H1 (cell line): ENCODE measurements around the gene RHOG. TPM values are rescaled to one million over a fixed set of nuclear protein-coding genes. Genes with fewer than 3 reads are reported as not detected.

ENCODE experiments used
- CTCF ChIA-PET: fragments of 300-600 bp; sonication (Branson Sonifier 250); formaldehyde crosslinking; loops from one replicate; lab custom pipeline; 2021; ENCODE audit not compliant: partially characterized antibody; lab: Charles Lee
- POLR2A ChIA-PET: fragments of 300-600 bp; sonication (Branson Sonifier 250); formaldehyde crosslinking; loops from one replicate; lab custom pipeline; 2021; ENCODE audit warnings: inconsistent platforms; ENCODE audit not compliant: partially characterized antibody; lab: Charles Lee
- DNase-seq, 2 experiments: peaks; one replicate each; pipeline versions ENCODE4 v3.0.0 to v3.0.0-alpha.2; 2010 to 2022; ENCODE audit warnings: low spot score in 2 of 2, low read depth in 1 of 2, mixed read lengths in 1 of 2
- FAIRE-seq: peaks from 2 replicates; lab custom pipeline; 2011; peaks lifted over from hg19 to GRCh38; lab: Jason Lieb, UNC
- H2AFZ ChIP-seq: 2 replicates; pipeline ENCODE4 v1.8.1; 2012; ENCODE audit warnings: low read length, inconsistent platforms
- H2AK5ac ChIP-seq: 2 replicates; pipeline ENCODE4 v1.6.1; 2013; ENCODE audit warnings: low read depth, low read length
- H2BK120ac ChIP-seq: replicated peaks from 2 replicates; pipeline ENCODE3; 2013; ENCODE audit warnings: low read depth, low read length, inconsistent platforms
- H2BK12ac ChIP-seq: 2 replicates; pipeline ENCODE4 v1.6.1; 2013; ENCODE audit warnings: low read depth, low read length
- H2BK15ac ChIP-seq: 2 replicates; pipeline ENCODE4 v1.6.1; 2013; ENCODE audit warnings: low read length
- H2BK20ac ChIP-seq: 2 replicates; pipeline ENCODE4 v1.6.1; 2013; ENCODE audit warnings: low read length
- H2BK5ac ChIP-seq: 2 replicates; pipeline ENCODE4 v1.6.1; 2013; ENCODE audit warnings: low read depth, low read length
- H3K14ac ChIP-seq: 2 replicates; pipeline ENCODE4 v1.6.1; 2013; ENCODE audit warnings: inconsistent platforms; ENCODE audit not compliant: insufficient read length
- H3K18ac ChIP-seq: 2 replicates; pipeline ENCODE4 v1.6.1; 2013; ENCODE audit warnings: low read length; ENCODE audit errors: extremely low read depth
- H3K23ac ChIP-seq: 2 replicates; pipeline ENCODE4 v1.6.1; 2013; ENCODE audit warnings: inconsistent platforms; ENCODE audit not compliant: insufficient read length
- H3K23me2 ChIP-seq: 2 replicates; pipeline ENCODE4 v1.6.1; 2013; ENCODE audit warnings: low read depth, low read length
- H3K27ac ChIP-seq: 2 replicates; pipeline ENCODE4 v1.6.1; 2011; ENCODE audit warnings: low read depth, low read length, inconsistent platforms
- H3K27me3 ChIP-seq, 4 experiments: replicated peaks in 1 of 4; 1 replicate in 1 of 4; 2 replicates in 3 of 4; pipeline versions ENCODE4 v1.6.1 to v1.8.1; 2011 to 2013; ENCODE audit warnings: low read length in 3 of 4, mild to moderate bottlenecking in 3 of 4, inconsistent platforms in 2 of 4, mixed read lengths in 2 of 4, moderate library complexity in 1 of 4; ENCODE audit not compliant: control insufficient read depth in 3 of 4, insufficient read depth in 3 of 4; ENCODE audit errors: extremely low read depth in 1 of 4
- H3K36me3 ChIP-seq, 4 experiments: 2 replicates each; pipeline versions ENCODE4 v1.6.1 to v1.8.1; 2011 to 2013; ENCODE audit warnings: mild to moderate bottlenecking in 4 of 4, low read length in 3 of 4, moderate library complexity in 2 of 4, control low read depth in 1 of 4, inconsistent platforms in 1 of 4; ENCODE audit not compliant: insufficient read depth in 4 of 4, control insufficient read depth in 2 of 4
- H3K4ac ChIP-seq: replicated peaks from 2 replicates; pipeline ENCODE3; 2013; ENCODE audit warnings: low read length, low read depth, mixed read lengths, inconsistent platforms; ENCODE audit not compliant: insufficient read length
- H3K4me1 ChIP-seq, 4 experiments: replicated peaks in 1 of 4; 1 replicate in 1 of 4; 2 replicates in 3 of 4; pipeline versions ENCODE4 v1.6.1 to v1.8.1; 2011 to 2013; ENCODE audit warnings: low read length in 3 of 4, inconsistent platforms in 2 of 4, mixed read lengths in 1 of 4; ENCODE audit not compliant: insufficient read depth in 4 of 4, control insufficient read depth in 3 of 4
- H3K4me2 ChIP-seq, 2 experiments: 2 replicates each; pipeline versions ENCODE4 v1.6.1 to v1.8.1; 2011 to 2013; ENCODE audit warnings: low read depth in 2 of 2, low read length in 2 of 2, control low read depth in 1 of 2, inconsistent platforms in 1 of 2, mild to moderate bottlenecking in 1 of 2; ENCODE audit not compliant: insufficient read depth in 1 of 2
- H3K4me3 ChIP-seq, 4 experiments: fragments of 200-600, 300-600 bp in 1 of 4; sonication (generic), shearing (Covaris generic), sonication (Bioruptor Twin) in 1 of 4; 2 replicates each; pipeline versions ENCODE4 v1.5.1 to v1.8.1; 2011 to 2016; ENCODE audit warnings: low read length in 4 of 4, low read depth in 3 of 4, control low read depth in 2 of 4, inconsistent platforms in 2 of 4, mild to moderate bottlenecking in 2 of 4, mixed read lengths in 1 of 4, moderate library complexity in 1 of 4; ENCODE audit not compliant: insufficient read depth in 2 of 4; ENCODE audit errors: extremely low read depth in 1 of 4
- H3K56ac ChIP-seq: replicated peaks from 2 replicates; pipeline ENCODE3; 2013; ENCODE audit warnings: low read depth, mild to moderate bottlenecking, mixed read lengths, low read length, inconsistent platforms; ENCODE audit not compliant: insufficient read length
- H3K79me1 ChIP-seq: 2 replicates; pipeline ENCODE4 v1.6.1; 2013; ENCODE audit warnings: low read depth, low read length, control low read depth
- H3K79me2 ChIP-seq, 2 experiments: 2 replicates each; pipeline versions ENCODE4 v1.6.1 to v1.8.1; 2012 to 2013; ENCODE audit warnings: low read length in 2 of 2, mild to moderate bottlenecking in 2 of 2, inconsistent platforms in 1 of 2; ENCODE audit not compliant: insufficient read depth in 2 of 2, control insufficient read depth in 1 of 2
- H3K9ac ChIP-seq, 4 experiments: replicated peaks in 1 of 4; 1 replicate in 1 of 4; 2 replicates in 3 of 4; pipeline versions ENCODE4 v1.6.1 to v1.8.1; 2011 to 2013; ENCODE audit warnings: low read depth in 3 of 4, low read length in 3 of 4, control low read depth in 2 of 4, mild to moderate bottlenecking in 2 of 4, moderate library complexity in 2 of 4, inconsistent platforms in 1 of 4; ENCODE audit errors: extremely low read depth in 1 of 4
- H3K9me3 ChIP-seq, 2 experiments: 2 replicates each; pipeline versions ENCODE4 v1.6.1 to v1.8.1; 2012 to 2013; ENCODE audit warnings: mild to moderate bottlenecking in 2 of 2, moderate library complexity in 2 of 2, control low read depth in 1 of 2, inconsistent platforms in 1 of 2, low read depth in 1 of 2, low read length in 1 of 2, mixed read lengths in 1 of 2; ENCODE audit not compliant: insufficient read depth in 2 of 2
- H4K20me1 ChIP-seq, 2 experiments: replicated peaks in 1 of 2; 2 replicates each; pipeline versions ENCODE3 to v1.8.1; 2011 to 2013; ENCODE audit warnings: inconsistent platforms in 2 of 2, low read length in 2 of 2, mild to moderate bottlenecking in 1 of 2; ENCODE audit not compliant: insufficient read depth in 2 of 2, control insufficient read depth in 1 of 2
- H4K5ac ChIP-seq: 2 replicates; pipeline ENCODE4 v1.6.1; 2013; ENCODE audit warnings: low read length, low read depth, mixed read lengths, inconsistent platforms; ENCODE audit not compliant: insufficient read length
- H4K8ac ChIP-seq: 2 replicates; pipeline ENCODE4 v1.8.0; 2013; ENCODE audit warnings: mild to moderate bottlenecking, moderate library complexity, low read length, inconsistent platforms; ENCODE audit not compliant: insufficient read depth; ENCODE audit errors: extremely low read depth
- H4K91ac ChIP-seq: replicated peaks from 2 replicates; pipeline ENCODE3; 2013; ENCODE audit warnings: low read length, mixed read lengths, inconsistent platforms; ENCODE audit not compliant: insufficient read length
- CHD2 ChIP-seq: IDR thresholded peaks from 2 replicates; pipeline ENCODE4 v1.6.1; 2012; ENCODE audit warnings: low read length, improper control_type of control experiment
- GABPA ChIP-seq: IDR thresholded peaks from 2 replicates; pipeline ENCODE4 v1.6.1; 2011; ENCODE audit warnings: mild to moderate bottlenecking, low read length, moderate library complexity, borderline replicate concordance; ENCODE audit not compliant: insufficient read depth
- KDM4A ChIP-seq: IDR thresholded peaks from one replicate; pipeline ENCODE4 v1.7.1; 2012; ENCODE audit warnings: low read depth, mild to moderate bottlenecking, moderate library complexity, low read length, inconsistent platforms; ENCODE audit not compliant: severe bottlenecking
- NRF1 ChIP-seq: IDR thresholded peaks from 2 replicates; pipeline ENCODE4 v1.6.1; 2011; ENCODE audit warnings: mild to moderate bottlenecking, low read depth, low read length, improper control_type of control experiment
- POU5F1 ChIP-seq: IDR thresholded peaks from 2 replicates; pipeline ENCODE4 v1.6.1; 2011; ENCODE audit warnings: low read depth, mild to moderate bottlenecking, low read length, moderate library complexity
- SIRT6 ChIP-seq: IDR thresholded peaks from one replicate; pipeline ENCODE4 v1.7.1; 2012; ENCODE audit warnings: low read length, inconsistent platforms
- SP1 ChIP-seq: IDR thresholded peaks from 2 replicates; pipeline ENCODE4 v1.6.1; 2011; ENCODE audit warnings: low read depth, low read length
- SUZ12 ChIP-seq: fragments of 200-600 bp; sonication (generic); IDR thresholded peaks from 2 replicates; pipeline ENCODE4 v1.6.1; 2012; ENCODE audit warnings: mild to moderate bottlenecking, inconsistent platforms, low read length, moderate library complexity, mixed read lengths
- ZNF274 ChIP-seq: IDR thresholded peaks from 2 replicates; pipeline ENCODE4 v1.7.0; 2012; ENCODE audit warnings: low read length, borderline replicate concordance; ENCODE audit errors: extremely low read depth
- WGBS, 2 experiments: shearing (Covaris generic) in 1 of 2; methylation state at CpG; one replicate each; pipeline versions ENCODE4 v1.1.6 to v1.1.7; 2013 to 2015; ENCODE audit warnings: low lambda C conversion rate in 2 of 2, mixed read lengths in 2 of 2, inconsistent platforms in 1 of 2, low coverage in 1 of 2, missing lambda C conversion rate in 1 of 2; ENCODE audit not compliant: insufficient replicate concordance in 2 of 2, insufficient coverage in 1 of 2, insufficient read length in 1 of 2; ENCODE audit errors: extremely low coverage in 1 of 2, missing lambda C conversion rate in 1 of 2; 5-methylcytosine and 5-hydroxymethylcytosine counted together
- polyA plus RNA-seq, 7 experiments: library from polyadenylated mRNA; depleted of rRNA in 3 of 7; stranded (reverse) in 5 of 7; unstranded in 2 of 7; fragments of >200 nt in 5 of 7; fragments of 200-250 nt in 2 of 7; gene quantifications; 1 replicate in 5 of 7; 2 replicates in 1 of 7; 4 replicates in 1 of 7; pipeline versions ENCODE4 v1.2.1 to v1.2.3, GENCODE V29; 2011 to 2013; ENCODE audit warnings: missing spikeins in 2 of 7, mixed read lengths in 2 of 7
- total RNA-seq: library from RNA; stranded (reverse); fragmentation: NEBNext Ultra II Directional; extraction: Animal tissue kit (Norgen Biotek cat#: 25700); gene quantifications from 2 replicates; pipeline ENCODE4 v1.2.1, GENCODE V29; 2021

Gene RHOG
- total and polyA plus RNA-seq, 2 of the 8 experiments (the other 6 are each of a cell fraction or from before 2014, with no cell fraction given): 28.3 to 69.6 TPM

DNA sequence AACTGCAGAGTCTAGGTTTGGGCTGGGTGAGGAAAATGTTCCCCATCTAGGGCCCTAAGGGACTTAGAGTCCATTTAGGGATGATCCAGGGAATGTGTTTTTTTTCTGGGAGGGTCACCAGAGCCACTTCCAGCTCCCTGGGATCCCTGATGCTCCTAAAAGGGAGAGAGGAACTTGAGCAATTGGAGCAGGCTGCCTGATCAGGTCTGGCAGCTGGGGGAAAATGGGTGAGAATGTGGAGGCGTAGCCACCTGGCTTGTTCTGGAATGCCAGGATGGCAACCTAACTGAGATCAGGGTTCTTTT is 31.2 kb downstream of the RHOG start:
- peaks cover 0 to 5% of the 10 kb centered on the region in 2 experiments; a peak in 2 of 4 replicates for H3K79me2 ChIP-seq
- H2BK12ac ChIP-seq: no peak overlapping the region
- H3K4ac ChIP-seq: no peak overlapping the region
- H3K9me3 ChIP-seq: no peaks in the 10 kb centered on the region
- peaks cover 0 to 8% (median 5%) of the 10 kb centered on the region in 4 experiments; a peak in 5 of 7 replicates for H3K4me1 ChIP-seq
- H3K23me2 ChIP-seq: no peaks in the 10 kb centered on the region; the same call in 1 of the 2 replicates
- ChIA-PET POLR2A (interaction anchor here (1.0 to 4.3 kb wide), 7 partner anchors 10 to 431 kb away, joined by 3 to 32 read pairs (median 4); partner anchors contain the start of genes NUP98 and ZNF195), CTCF (interaction anchor here (0.6 to 10.8 kb wide), 28 partner anchors 10 to 295 kb away, joined by 3 to 81 read pairs (median 6); partner anchors contain the start of genes NUP98 and STIM1)
- no peak overlapping the region for H2BK120ac ChIP-seq
- H4K20me1 ChIP-seq: peaks cover 0 to 2% of the 10 kb centered on the region in 2 experiments
- no peak overlapping the region for H2BK5ac ChIP-seq
- no peak overlapping the region for H2AFZ ChIP-seq
- no peak overlapping the region for H2AK5ac ChIP-seq
- peaks cover 4% of the 10 kb centered on the region for H3K79me1 ChIP-seq
- no peaks in the 10 kb centered on the region for H3K36me3 ChIP-seq
- no peak overlapping the region for H3K18ac ChIP-seq
- H3K14ac ChIP-seq: no peak overlapping the region
- no peaks in the 10 kb centered on the region for H3K27me3 ChIP-seq
- no peak overlapping the region for H3K56ac ChIP-seq
- no peak for FAIRE-seq
- no peak overlapping the region for H4K8ac ChIP-seq
- H3K4me3 ChIP-seq: peak overlapping the region in 1 of 4 experiments; percentile 75; a peak in 2 of 8 replicates
- no peak overlapping the region for H3K9ac ChIP-seq
- H2BK20ac ChIP-seq: no peak overlapping the region
- no peak overlapping the region for H3K27ac ChIP-seq
- no peak overlapping the region for H4K91ac ChIP-seq
- no peak for DNase-seq
- TF ChIP-seq KDM4A: no peak
- TF ChIP-seq CHD2: no peak
- no peak for TF ChIP-seq SP1
- no peak for TF ChIP-seq GABPA
- TF ChIP-seq POU5F1: no peak
- no peak for TF ChIP-seq SUZ12
- no peak for TF ChIP-seq NRF1
- no peak for TF ChIP-seq ZNF274
- no peak for TF ChIP-seq SIRT6
- WGBS, 2 experiments: 100% methylated on average over 1 of the region's 1 CpG; no CpG with 5 or more reads in 1 of the 2 experiments
- H3K23ac ChIP-seq: no peak overlapping the region
- H4K5ac ChIP-seq: no peak overlapping the region
- H2BK15ac ChIP-seq: no peak overlapping the region
- H3K4me2 ChIP-seq: peak overlapping the region; percentile 47 to 91; a peak in 3 of 4 replicates
